Activated T-cell treated with anti-CD3 and anti-CD28 coated beads, Interleukin-2, amount 50 U/mL, for 48 hours (primary cell): ENCODE data around the gene TTC24.
A peak's percentile ranks its signal among the peaks of the same experiment; 100 is the strongest.
"Not testable (repeated sequence)": the region's sequence is repeated elsewhere in the genome, so short reads cannot be mapped to it uniquely, and the experiment has no call there.

Experiments
- DNase-seq, 2 experiments: peaks; one replicate each; pipeline ENCODE4 v3.0.0-alpha.2; 2020

Gene TTC24

GRCh38 chr1:156555715-156556114 is 23.8 kb upstream of the TTC24 start:
- DNase-seq, result no peak

GRCh38 chr1:156556354-156556753 is 23.2 kb upstream of the TTC24 start:
- no peak for DNase-seq

- no peak for DNase-seq
Measured at GRCh38 chr1:156559086-156559796, 20.3 kb upstream of the TTC24 start.

- DNase-seq, result no peak
Measured at GRCh38 chr1:156559797-156560385, 19.6 kb upstream of the TTC24 start.

- no peak for DNase-seq
Measured at GRCh38 chr1:156560585-156561163, 18.8 kb upstream of the TTC24 start.

- DNase-seq, result no peak
Measured at GRCh38 chr1:156565519-156565918, 14.0 kb upstream of the TTC24 start.

GRCh38 chr1:156566436-156566835 is 13.1 kb upstream of the TTC24 start:
- DNase-seq, result no peak

GRCh38 chr1:156571261-156571852 is 8.2 kb upstream of the TTC24 start:
- DNase-seq, result no peak

- DNase-seq, result peak; percentile 77 to 80
Measured at GRCh38 chr1:156571919-156572662, 7.4 kb upstream of the TTC24 start, which contains the start of gene IQGAP3. IQGAP3 (minus strand) TSS chr1:156572565; CDS start chr1:156572529, 36 bp downstream.

GRCh38 chr1:156572663-156573018 is 6.9 kb upstream of the TTC24 start:
- DNase-seq, result no peak

GRCh38 chr1:156574039-156574633 is 5.4 kb upstream of the TTC24 start:
- DNase-seq, result no peak

- DNase-seq, result no peak
Measured at GRCh38 chr1:156577550-156577949, 2.0 kb upstream of the TTC24 start.

- no peak for DNase-seq
Measured at GRCh38 chr1:156578055-156578454, 1.5 kb upstream of the TTC24 start.

- peak; percentile 65 to 73 for DNase-seq
Measured at GRCh38 chr1:156581661-156582387, 2.3 kb downstream of the TTC24 start.

- peak; percentile 52 to 58 for DNase-seq
Measured at GRCh38 chr1:156582388-156583017, 3.0 kb downstream of the TTC24 start.

GRCh38 chr1:156583821-156584622 is 4.5 kb downstream of the TTC24 start:
- peak; percentile 75 to 81 for DNase-seq

- DNase-seq, result no peak
Measured at GRCh38 chr1:156584813-156585212, 5.3 kb downstream of the TTC24 start.

GRCh38 chr1:156586323-156586722 is 6.8 kb downstream of the TTC24 start:
- DNase-seq, result no peak

- DNase-seq, result no peak
Measured at GRCh38 chr1:156586892-156587477, 7.5 kb downstream of the TTC24 start.

GRCh38 chr1:156587927-156588326 is 8.4 kb downstream of the TTC24 start:
- DNase-seq, result not testable (repeated sequence)
